G401 (cell line): ENCODE data around the gene KCNG1. TPM values are rescaled to one million over a fixed set of nuclear protein-coding genes. Genes with fewer than 3 reads are reported as not detected.
"Not testable (repeated sequence)": the region's sequence is repeated elsewhere in the genome, so short reads cannot be mapped to it uniquely, and the experiment has no call there.

Experiments
- DNase-seq: peaks from one replicate; pipeline ENCODE4 v3.0.0-alpha.2; 2015; ENCODE audit warnings: low spot score
- in situ Hi-C: cut with HindIII; loops from 2 replicates; pipeline ENCODE4 v1.10.0; 2016; ENCODE audit warnings: low sequenced_read_pairs, mixed read lengths
- total RNA-seq: library from RNA; depleted of rRNA; stranded (reverse); fragments of >200 nt; shearing (Covaris generic); gene quantifications from 2 replicates; pipeline ENCODE4 v1.2.3, GENCODE V29; 2014

KCNG1 gene
- total RNA-seq, 1 experiment from 2014 or later: 0.85 TPM

- no peak for DNase-seq
- in situ Hi-C loops: no loop called here
Observed at GRCh38 chr20:50996901-50997865, 25.7 kb downstream of the KCNG1 start.

DNA sequence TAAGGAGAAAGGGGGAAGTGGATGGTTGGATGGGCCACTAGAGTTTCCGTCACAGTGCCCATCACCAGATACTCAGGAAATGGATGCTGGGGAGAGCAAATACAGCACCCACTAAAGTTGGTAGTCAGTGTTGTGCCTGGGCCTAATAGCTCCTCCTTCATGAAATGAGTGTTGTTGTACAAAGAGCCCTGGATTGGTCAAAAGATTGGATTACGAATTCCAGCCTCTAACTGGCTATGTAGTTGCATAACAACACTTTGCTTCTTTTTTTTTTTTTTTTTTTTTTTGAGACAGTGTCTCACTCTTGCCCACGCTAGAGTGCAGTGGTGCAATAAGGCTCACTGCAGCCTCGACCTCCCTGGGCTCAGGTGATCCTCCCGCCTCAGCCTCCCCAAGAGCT is 27.4 kb downstream of the KCNG1 start:
- DNase-seq: no peak
- in situ Hi-C loops: no loop called here

DNA sequence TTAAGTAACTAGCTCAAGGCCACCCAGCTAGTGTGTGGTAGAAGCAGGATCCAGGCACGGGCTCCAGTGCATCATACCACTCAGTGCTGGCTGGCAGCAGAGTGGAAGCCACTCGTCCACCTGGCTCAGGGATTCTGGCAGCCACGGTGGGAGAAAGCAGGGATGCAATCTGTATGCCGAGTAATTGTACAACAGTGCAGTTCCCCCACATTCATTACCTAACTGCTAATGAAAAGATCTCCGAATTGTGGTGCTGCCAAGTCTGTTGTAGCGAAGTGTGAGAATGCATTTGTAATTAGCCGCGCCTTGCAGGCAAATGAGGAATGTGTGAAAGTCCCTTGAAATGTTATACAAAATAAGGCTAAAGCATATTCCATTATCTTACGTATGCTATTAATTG is 29.0 kb downstream of the KCNG1 start:
- in situ Hi-C loops: no loop called here
- DNase-seq: peak; percentile 30

GRCh38 chr20:50992733-50993457 is 30.0 kb downstream of the KCNG1 start:
- peak; percentile 50 for DNase-seq
- in situ Hi-C loops: no loop called here

- peak; percentile 71 for DNase-seq
- in situ Hi-C loops: no loop called here
Observed at GRCh38 chr20:50992336-50992732, 30.6 kb downstream of the KCNG1 start.

GRCh38 chr20:50991076-50991475 is 31.8 kb downstream of the KCNG1 start:
- in situ Hi-C loops: no loop called here
- DNase-seq: no peak

DNA sequence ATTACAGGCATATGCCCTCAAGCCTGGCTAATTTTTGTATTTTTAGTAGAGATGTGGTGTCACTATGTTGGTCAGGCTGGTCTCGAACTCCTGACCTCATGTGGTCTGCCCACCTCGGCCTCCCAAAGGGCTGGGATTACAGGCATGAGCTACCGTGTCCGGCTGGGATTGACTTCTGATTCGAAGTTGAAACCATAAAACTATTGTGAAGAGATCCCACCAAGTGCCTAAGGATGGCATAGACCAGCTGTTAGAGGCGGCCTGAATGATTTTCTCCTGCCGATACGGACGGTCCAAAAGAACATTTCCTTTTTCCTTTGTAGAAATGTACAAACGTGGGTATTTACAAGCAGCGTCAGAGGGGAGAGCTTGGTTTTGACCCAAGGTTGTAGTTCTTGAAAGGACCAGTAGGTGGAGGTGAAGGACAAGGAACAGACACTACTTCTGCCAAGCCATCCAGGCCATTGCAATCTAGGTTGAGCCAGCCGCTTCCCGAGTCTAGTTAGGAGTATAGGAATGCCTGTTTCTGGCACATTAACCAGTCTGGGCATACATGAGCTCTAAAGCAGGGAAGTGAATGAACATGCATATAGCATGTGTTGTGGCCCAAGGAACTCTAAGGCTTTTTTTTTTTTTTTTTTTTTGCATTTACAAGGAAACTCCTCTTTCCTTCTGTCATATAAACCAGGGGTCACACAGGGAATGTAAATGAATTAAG is 35.3 kb downstream of the KCNG1 start:
- in situ Hi-C loops: no loop called here
- peak; percentile 92 for DNase-seq

DNA sequence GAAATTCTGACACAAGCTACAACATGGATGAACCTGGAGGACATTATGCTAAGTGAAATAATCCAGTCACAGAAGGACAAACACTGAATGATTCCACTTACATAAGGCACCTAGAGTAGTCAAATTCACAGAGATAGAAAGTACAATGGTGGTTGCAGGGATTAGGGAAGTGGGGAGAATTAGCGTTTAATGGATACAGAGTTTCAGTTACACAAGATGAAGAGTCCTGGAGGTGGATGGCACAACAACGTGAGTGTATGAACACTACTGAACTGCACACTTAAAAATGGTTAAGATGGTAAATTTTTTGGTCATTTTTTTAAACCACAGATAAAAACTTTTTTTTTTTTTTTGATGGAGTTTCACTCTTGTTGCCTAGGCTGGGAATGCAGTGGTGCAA is 39.6 kb downstream of the KCNG1 start:
- DNase-seq: no peak
- in situ Hi-C loops: no loop called here

DNA sequence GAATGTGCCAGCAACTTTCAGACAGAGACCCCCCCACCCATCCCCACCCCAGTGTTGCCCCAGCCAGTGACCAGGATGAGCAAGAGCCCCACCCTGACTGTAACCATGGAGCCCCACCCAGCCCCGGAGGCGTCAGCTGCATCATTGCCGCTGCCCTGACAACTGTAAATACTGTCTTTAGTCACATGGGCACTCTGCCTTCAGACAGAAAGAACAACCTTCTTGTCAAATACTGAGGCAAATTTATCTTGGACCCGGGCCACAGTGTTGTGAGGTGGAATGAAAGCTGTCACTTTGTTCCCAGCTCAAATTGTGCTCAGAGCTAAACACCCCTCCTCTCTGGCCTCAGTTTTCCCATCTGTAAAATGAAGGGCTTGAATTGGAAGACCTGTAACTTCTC is 40.5 kb downstream of the KCNG1 start:
- in situ Hi-C loops: no loop called here
- DNase-seq: no peak

DNA sequence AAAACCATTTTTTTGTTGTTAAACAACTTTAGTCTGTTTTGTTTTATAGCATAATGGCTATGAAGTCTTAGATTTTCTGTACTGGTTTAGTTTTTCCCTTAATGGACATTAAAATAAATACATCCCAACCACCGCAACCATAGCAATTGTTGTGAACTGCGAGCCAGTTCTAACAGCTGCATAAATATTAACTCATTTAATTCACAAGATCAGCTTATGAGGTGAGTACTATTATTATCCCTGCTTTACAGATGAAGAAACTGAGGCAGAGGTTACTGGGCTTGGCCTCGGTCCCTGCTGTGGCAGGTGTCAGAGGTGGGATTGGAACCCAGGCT is 41.2 kb downstream of the KCNG1 start:
- no peak for DNase-seq
- in situ Hi-C loops: no loop called here

- DNase-seq: peak; percentile 62
- in situ Hi-C loops: no loop called here
Observed at GRCh38 chr20:50980851-50981713, 41.8 kb downstream of the KCNG1 start.

- DNase-seq: no peak
Observed at GRCh38 chr20:50980071-50980681, 42.7 kb downstream of the KCNG1 start.

GRCh38 chr20:50978533-50978932 is 44.4 kb downstream of the KCNG1 start:
- in situ Hi-C loops, DNase-seq: not testable (repeated sequence)

More at GRCh38 chr20:50980071-50980681, 42.7 kb downstream of the KCNG1 start:
- in situ Hi-C loops: no loop called here

- DNase-seq: no peak
- in situ Hi-C loops: no loop called here
Observed at GRCh38 chr20:50977066-50978021, 45.6 kb downstream of the KCNG1 start.

GRCh38 chr20:50975701-50976330 is 47.1 kb downstream of the KCNG1 start:
- in situ Hi-C loops: no loop called here

DNA sequence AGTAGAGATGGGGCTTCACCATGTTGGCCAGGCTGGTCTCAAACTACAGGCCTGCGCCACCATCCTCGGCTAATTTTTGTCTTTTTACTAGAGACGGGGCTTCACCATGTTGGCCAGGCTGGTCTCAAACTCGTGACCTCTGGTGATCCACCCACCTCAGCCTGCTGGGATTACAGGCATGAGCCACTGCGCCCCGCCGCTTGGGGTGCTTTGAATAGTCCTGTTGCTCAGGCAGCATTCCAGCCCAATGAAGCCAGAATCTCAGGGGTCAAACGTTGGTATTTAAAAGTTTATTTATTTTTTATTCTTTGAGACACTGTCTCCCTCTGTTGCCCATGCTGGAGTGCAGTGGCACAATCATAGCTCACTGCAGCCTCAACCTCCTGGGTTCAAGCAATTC is 53.0 kb downstream of the KCNG1 start:
- in situ Hi-C loops: no loop called here
- DNase-seq: no peak

More at GRCh38 chr20:50975701-50976330, 47.1 kb downstream of the KCNG1 start:
- DNase-seq: no peak

DNA sequence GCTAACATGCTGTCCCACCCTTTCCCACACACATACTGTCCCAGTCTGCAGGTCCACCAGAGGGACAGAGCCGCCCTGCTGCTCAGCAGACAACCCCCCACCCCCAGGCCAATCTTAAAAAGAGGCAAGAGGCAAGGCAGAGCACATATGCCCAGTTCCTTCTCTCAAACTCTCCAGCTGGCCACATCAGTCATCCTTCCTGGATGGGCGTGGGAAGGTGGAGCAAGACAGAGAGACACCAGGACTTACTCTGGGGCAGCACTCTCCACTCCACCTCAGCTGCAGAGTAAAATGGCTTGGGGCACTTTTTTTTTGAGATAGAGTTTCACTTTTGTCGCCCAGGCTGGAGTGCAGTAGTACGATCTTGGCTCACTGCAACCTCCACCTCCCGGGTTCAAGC is 53.5 kb downstream of the KCNG1 start:
- DNase-seq: no peak
- in situ Hi-C loops: no loop called here
